ENCODE results near the gene EXO1.

GRCh38 chr1:241918879-241919278 is 70.9 kb downstream of the EXO1 start:
- TF ChIP-seq GATA3 (IDR thresholded peaks at IDR 0.05; ENCODE audit: low read depth, low read length) (no peak), GATA2 (IDR thresholded peaks at IDR 0.05; ENCODE audit: low read depth, low read length) (no peak)
